GM12878 (cell line): ENCODE data around the gene KIF18A. TPM values are rescaled to one million over a fixed set of nuclear protein-coding genes. Genes with fewer than 3 reads are reported as not detected.

Source experiments
- BACH1 ChIP-seq: fragments of 450-650 bp; IDR thresholded peaks from 2 replicates; pipeline ENCODE4 v1.6.1; 2017; ENCODE audit warnings: mild to moderate bottlenecking, borderline replicate concordance
- BHLHE40 ChIP-seq, 2 experiments: fragments of 450-650 bp in 1 of 2; IDR thresholded peaks; 2 replicates each; pipeline ENCODE4 v1.6.1; 2011 to 2017; ENCODE audit warnings: low read depth in 2 of 2, borderline replicate concordance in 1 of 2, improper control_type of control experiment in 1 of 2, low read length in 1 of 2, mild to moderate bottlenecking in 1 of 2
- BMI1 ChIP-seq: fragments of 450-650 bp; IDR thresholded peaks from 2 replicates; pipeline ENCODE4 v1.6.1; 2016; ENCODE audit warnings: mild to moderate bottlenecking, moderate library complexity, borderline replicate concordance
- E2F4 ChIP-seq: IDR thresholded peaks from 2 replicates; pipeline ENCODE4 v1.6.1; 2012; ENCODE audit warnings: low read depth, low read length, improper control_type of control experiment
- EGR1 ChIP-seq, 2 experiments: IDR thresholded peaks; 1 replicate in 1 of 2; 2 replicates in 1 of 2; pipeline ENCODE4 v1.6.1; 2011 to 2012; ENCODE audit warnings: low read depth in 2 of 2, low read length in 2 of 2, borderline replicate concordance in 1 of 2, mild to moderate bottlenecking in 1 of 2, moderate library complexity in 1 of 2
- HCFC1 ChIP-seq: fragments of 150-350 bp; IDR thresholded peaks from 2 replicates; pipeline ENCODE4 v1.6.1; 2014; ENCODE audit warnings: low read length
- MEF2A ChIP-seq: IDR thresholded peaks from 2 replicates; pipeline ENCODE4 v1.6.1; 2011; ENCODE audit warnings: low read depth, mild to moderate bottlenecking, low read length, moderate library complexity; ENCODE audit not compliant: insufficient read depth
- MEF2B ChIP-seq: fragments of 450-650 bp; IDR thresholded peaks from 2 replicates; pipeline ENCODE4 v1.6.1; 2018; ENCODE audit warnings: mild to moderate bottlenecking, moderate library complexity; ENCODE audit not compliant: partially characterized antibody, poor library complexity, severe bottlenecking
- MXI1 ChIP-seq: fragments of 150-350 bp; IDR thresholded peaks from 2 replicates; pipeline ENCODE4 v1.6.1; 2011; ENCODE audit warnings: low read depth, mild to moderate bottlenecking, inconsistent platforms, low read length, improper control_type of control experiment
- PML ChIP-seq: IDR thresholded peaks from 2 replicates; pipeline ENCODE4 v1.6.1; 2012; ENCODE audit warnings: low read length, inconsistent platforms
- POLR2AphosphoS2 ChIP-seq: IDR thresholded peaks from 2 replicates; pipeline ENCODE4 v1.6.1; 2011; ENCODE audit warnings: low read depth, mild to moderate bottlenecking, low read length, improper control_type of control experiment, moderate library complexity
- RCOR1 ChIP-seq: conservative IDR thresholded peaks from 2 replicates; pipeline ENCODE4 v1.6.1; 2012; ENCODE audit warnings: low read depth, low read length, improper control_type of control experiment
- SKIL ChIP-seq: fragments of 450-650 bp; IDR thresholded peaks from 2 replicates; pipeline ENCODE4 v1.6.1; 2017; ENCODE audit warnings: mild to moderate bottlenecking, low read depth, inconsistent platforms; ENCODE audit not compliant: poor library complexity, severe bottlenecking
- SMAD1 ChIP-seq: fragments of 450-650 bp; IDR thresholded peaks from 2 replicates; pipeline ENCODE4 v1.6.1; 2018; ENCODE audit warnings: mild to moderate bottlenecking, low read depth; ENCODE audit not compliant: partially characterized antibody
- ZZZ3 ChIP-seq: IDR thresholded peaks from 2 replicates; pipeline ENCODE4 v1.6.1; 2011; ENCODE audit warnings: low read depth; ENCODE audit not compliant: control insufficient read depth, insufficient read length
- polyA plus RNA-seq, 11 experiments: library from polyadenylated mRNA; depleted of rRNA in 4 of 11; unstranded in 6 of 11; stranded (reverse) in 5 of 11; fragments of >200 nt; fragmentation: Nextera tagmentation in 4 of 11; fragmentation: Illumina TruSeq in 1 of 11; extraction: Ambion mirVana in 4 of 11; extraction: Trizol in 1 of 11; gene quantifications; 1 replicate in 1 of 11; 2 replicates in 10 of 11; pipeline versions ENCODE4 v1.2.1 to v1.2.3, GENCODE V29; 2011 to 2016; ENCODE audit warnings: inconsistent platforms in 2 of 11, missing spikeins in 2 of 11, low read depth in 1 of 11
- total RNA-seq, 4 experiments: library from RNA; depleted of rRNA in 3 of 4; stranded (reverse); fragments of >200 nt in 3 of 4; fragmentation: Illumina TruSeq in 1 of 4; extraction: Trizol in 1 of 4; gene quantifications; 2 replicates each; pipeline versions ENCODE4 v1.2.1 to v1.2.3, GENCODE V29; 2013 to 2021
- TF ChIP-seq, protein P1 (sequence below): fragments of 450-650 bp; IDR thresholded peaks from 2 replicates; pipeline ENCODE4 v1.6.1; 2017; ENCODE audit warnings: mild to moderate bottlenecking, moderate library complexity
- TF ChIP-seq, protein P2 (sequence below): fragments of 450-650 bp; IDR thresholded peaks from 2 replicates; pipeline ENCODE4 v1.6.1; 2017; ENCODE audit warnings: mild to moderate bottlenecking, moderate library complexity

The KIF18A gene
- total and polyA plus RNA-seq, 10 of the 15 experiments (the other 5 are each of a cell fraction or from before 2014, with no cell fraction given), result 11.2 to 31.5 (median 20.4) TPM

DNA sequence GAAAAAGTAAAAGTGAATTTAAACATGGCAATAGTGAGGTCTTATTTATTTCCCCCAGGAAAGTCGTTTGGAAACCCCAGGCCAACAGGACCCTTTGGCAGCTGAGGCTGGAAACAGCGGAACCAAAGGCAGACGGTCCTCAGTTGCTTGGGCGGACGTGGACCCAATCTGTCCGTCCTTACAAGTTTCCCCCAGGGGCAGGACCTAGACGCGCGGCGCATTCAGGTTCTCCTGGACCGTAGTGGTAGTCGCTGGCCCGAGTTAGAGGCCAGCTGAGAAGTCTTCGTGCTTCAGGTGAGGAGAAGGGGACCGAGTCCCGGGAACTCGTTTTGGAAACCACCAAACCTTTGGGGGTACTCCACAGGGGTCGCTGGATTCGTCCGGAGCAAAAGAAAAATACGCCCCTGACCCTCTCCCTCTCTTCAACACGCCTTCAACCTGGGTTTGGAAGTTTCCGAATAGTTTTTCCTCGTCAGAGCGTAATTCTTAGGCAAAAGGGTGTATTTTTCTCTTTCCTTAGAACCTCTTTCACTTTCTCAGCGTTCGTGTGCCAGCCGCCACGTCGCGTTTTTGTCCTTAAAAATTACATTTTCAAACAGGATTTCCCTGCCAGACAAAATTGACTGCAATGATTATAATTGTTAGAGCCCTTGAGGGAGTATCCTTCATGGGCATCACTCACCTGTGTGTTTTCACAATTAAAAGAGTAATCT is 2.3 kb upstream of the KIF18A start (continued):
- TF ChIP-seq, protein P1, sequence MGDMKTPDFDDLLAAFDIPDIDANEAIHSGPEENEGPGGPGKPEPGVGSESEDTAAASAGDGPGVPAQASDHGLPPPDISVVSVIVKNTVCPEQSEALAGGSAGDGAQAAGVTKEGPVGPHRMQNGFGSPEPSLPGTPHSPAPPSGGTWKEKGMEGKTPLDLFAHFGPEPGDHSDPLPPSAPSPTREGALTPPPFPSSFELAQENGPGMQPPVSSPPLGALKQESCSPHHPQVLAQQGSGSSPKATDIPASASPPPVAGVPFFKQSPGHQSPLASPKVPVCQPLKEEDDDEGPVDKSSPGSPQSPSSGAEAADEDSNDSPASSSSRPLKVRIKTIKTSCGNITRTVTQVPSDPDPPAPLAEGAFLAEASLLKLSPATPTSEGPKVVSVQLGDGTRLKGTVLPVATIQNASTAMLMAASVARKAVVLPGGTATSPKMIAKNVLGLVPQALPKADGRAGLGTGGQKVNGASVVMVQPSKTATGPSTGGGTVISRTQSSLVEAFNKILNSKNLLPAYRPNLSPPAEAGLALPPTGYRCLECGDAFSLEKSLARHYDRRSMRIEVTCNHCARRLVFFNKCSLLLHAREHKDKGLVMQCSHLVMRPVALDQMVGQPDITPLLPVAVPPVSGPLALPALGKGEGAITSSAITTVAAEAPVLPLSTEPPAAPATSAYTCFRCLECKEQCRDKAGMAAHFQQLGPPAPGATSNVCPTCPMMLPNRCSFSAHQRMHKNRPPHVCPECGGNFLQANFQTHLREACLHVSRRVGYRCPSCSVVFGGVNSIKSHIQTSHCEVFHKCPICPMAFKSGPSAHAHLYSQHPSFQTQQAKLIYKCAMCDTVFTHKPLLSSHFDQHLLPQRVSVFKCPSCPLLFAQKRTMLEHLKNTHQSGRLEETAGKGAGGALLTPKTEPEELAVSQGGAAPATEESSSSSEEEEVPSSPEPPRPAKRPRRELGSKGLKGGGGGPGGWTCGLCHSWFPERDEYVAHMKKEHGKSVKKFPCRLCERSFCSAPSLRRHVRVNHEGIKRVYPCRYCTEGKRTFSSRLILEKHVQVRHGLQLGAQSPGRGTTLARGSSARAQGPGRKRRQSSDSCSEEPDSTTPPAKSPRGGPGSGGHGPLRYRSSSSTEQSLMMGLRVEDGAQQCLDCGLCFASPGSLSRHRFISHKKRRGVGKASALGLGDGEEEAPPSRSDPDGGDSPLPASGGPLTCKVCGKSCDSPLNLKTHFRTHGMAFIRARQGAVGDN, result 0 out of 2 replicates have a peak, but pooled peaks have one; percentile 49
- peak; percentile 68; the same call in 1 of the 2 replicates for TF ChIP-seq POLR2AphosphoS2
- peak; percentile 94 for TF ChIP-seq MXI1
- TF ChIP-seq MEF2A, result no peak
- peak; percentile 40 for TF ChIP-seq MEF2B
- no peak for TF ChIP-seq BACH1
- TF ChIP-seq RCOR1, result 0 out of 2 replicates have a peak, but pooled peaks have one; percentile 59
- TF ChIP-seq EGR1 (IDR thresholded peaks at IDR 0.05; ENCODE audit: borderline replicate concordance in 1 of 2, low read depth in 2 of 2, low read length in 2 of 2), result peak; percentile 26 to 62; a peak in 1 of 3 replicates
- peak; percentile 54; the same call in 1 of the 2 replicates for TF ChIP-seq E2F4
- no peak for TF ChIP-seq BMI1
- peak; percentile 43 for TF ChIP-seq SKIL
- peak; percentile 41 for TF ChIP-seq SMAD1
- TF ChIP-seq BHLHE40 (IDR thresholded peaks at IDR 0.05; ENCODE audit: borderline replicate concordance in 1 of 2, low read depth in 2 of 2, low read length in 1 of 2), result peak; percentile 23 to 47; a peak in 1 of 4 replicates
- TF ChIP-seq, protein P2, sequence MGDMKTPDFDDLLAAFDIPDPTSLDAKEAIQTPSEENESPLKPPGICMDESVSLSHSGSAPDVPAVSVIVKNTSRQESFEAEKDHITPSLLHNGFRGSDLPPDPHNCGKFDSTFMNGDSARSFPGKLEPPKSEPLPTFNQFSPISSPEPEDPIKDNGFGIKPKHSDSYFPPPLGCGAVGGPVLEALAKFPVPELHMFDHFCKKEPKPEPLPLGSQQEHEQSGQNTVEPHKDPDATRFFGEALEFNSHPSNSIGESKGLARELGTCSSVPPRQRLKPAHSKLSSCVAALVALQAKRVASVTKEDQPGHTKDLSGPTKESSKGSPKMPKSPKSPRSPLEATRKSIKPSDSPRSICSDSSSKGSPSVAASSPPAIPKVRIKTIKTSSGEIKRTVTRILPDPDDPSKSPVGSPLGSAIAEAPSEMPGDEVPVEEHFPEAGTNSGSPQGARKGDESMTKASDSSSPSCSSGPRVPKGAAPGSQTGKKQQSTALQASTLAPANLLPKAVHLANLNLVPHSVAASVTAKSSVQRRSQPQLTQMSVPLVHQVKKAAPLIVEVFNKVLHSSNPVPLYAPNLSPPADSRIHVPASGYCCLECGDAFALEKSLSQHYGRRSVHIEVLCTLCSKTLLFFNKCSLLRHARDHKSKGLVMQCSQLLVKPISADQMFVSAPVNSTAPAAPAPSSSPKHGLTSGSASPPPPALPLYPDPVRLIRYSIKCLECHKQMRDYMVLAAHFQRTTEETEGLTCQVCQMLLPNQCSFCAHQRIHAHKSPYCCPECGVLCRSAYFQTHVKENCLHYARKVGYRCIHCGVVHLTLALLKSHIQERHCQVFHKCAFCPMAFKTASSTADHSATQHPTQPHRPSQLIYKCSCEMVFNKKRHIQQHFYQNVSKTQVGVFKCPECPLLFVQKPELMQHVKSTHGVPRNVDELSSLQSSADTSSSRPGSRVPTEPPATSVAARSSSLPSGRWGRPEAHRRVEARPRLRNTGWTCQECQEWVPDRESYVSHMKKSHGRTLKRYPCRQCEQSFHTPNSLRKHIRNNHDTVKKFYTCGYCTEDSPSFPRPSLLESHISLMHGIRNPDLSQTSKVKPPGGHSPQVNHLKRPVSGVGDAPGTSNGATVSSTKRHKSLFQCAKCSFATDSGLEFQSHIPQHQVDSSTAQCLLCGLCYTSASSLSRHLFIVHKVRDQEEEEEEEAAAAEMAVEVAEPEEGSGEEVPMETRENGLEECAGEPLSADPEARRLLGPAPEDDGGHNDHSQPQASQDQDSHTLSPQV, result no peak
- peak; percentile 87 for TF ChIP-seq HCFC1
- peak; percentile 61 for TF ChIP-seq ZZZ3
- peak; percentile 85; the same call in 1 of the 2 replicates for TF ChIP-seq PML
